Activated CD8-positive, alpha-beta memory T cell treated with anti-CD3 and anti-CD28 coated beads, Interleukin-2, amount 10 ng/mL, durations not matched to agents 7 days and 5 days (primary cell): ENCODE data around the gene TPSG1. TPM values are rescaled to one million over a fixed set of nuclear protein-coding genes. Genes with fewer than 3 reads are reported as not detected.
"Not testable (repeated sequence)": the region's sequence is repeated elsewhere in the genome, so short reads cannot be mapped to it uniquely, and the experiment has no call there.

Experiments used
- ATAC-seq: fragments of 150-1000 bp; cut with Tn5 transposase; one replicate; pipeline ENCODE4 v1.10.0; 2021; ENCODE audit warnings: moderate library complexity
- CTCF ChIA-PET: fragments of 350-600 bp; sonication (Branson Sonifier 250); formaldehyde crosslinking; loops from one replicate; lab custom pipeline; 2021; ENCODE audit warnings: antibody characterized with exemption; lab: Charles Lee
- DNase-seq: peaks from one replicate; pipeline ENCODE4 v3.0.0-alpha.2; 2020
- H3K27ac Mint-ChIP-seq: one replicate; pipeline ENCODE4 v1.8.0; 2021; ENCODE audit warnings: mild to moderate bottlenecking, mixed read lengths
- H3K27me3 Mint-ChIP-seq: one replicate; pipeline ENCODE4 v1.8.0; 2021; ENCODE audit warnings: mixed read lengths
- H3K36me3 Mint-ChIP-seq: one replicate; pipeline ENCODE4 v1.8.0; 2021; ENCODE audit warnings: mild to moderate bottlenecking, mixed read lengths
- H3K4me1 Mint-ChIP-seq: one replicate; pipeline ENCODE4 v1.8.0; 2021; ENCODE audit warnings: mixed read lengths
- H3K4me3 Mint-ChIP-seq: one replicate; pipeline ENCODE4 v1.8.0; 2021; ENCODE audit warnings: mild to moderate bottlenecking, moderate library complexity, mixed read lengths
- H3K9me3 Mint-ChIP-seq: one replicate; pipeline ENCODE4 v1.8.0; 2022; ENCODE audit warnings: low read depth, mixed read lengths
- total RNA-seq, 2 experiments: library from RNA; stranded (reverse); gene quantifications; one replicate each; pipeline ENCODE4 v1.2.3, GENCODE V29; 2021

Gene TPSG1
- total RNA-seq, 2 experiments from 2014 or later = not detected

GRCh38 chr16:1196494-1196893 lies 28.6 kb downstream of the TPSG1 start:
- no peaks in the 10 kb centered on the region for H3K27me3 Mint-ChIP-seq
- H3K4me3 Mint-ChIP-seq = no peak overlapping the region
- DNase-seq (no peak), ATAC-seq (no peak)
- H3K9me3 Mint-ChIP-seq = no peaks in the 10 kb centered on the region
- no peak overlapping the region for H3K27ac Mint-ChIP-seq
- no peaks in the 10 kb centered on the region for H3K4me1 Mint-ChIP-seq
- CTCF ChIA-PET = no interaction called here
- H3K36me3 Mint-ChIP-seq = no peaks in the 10 kb centered on the region

GRCh38 chr16:1195393-1195666 lies 29.7 kb downstream of the TPSG1 start:
- H3K27me3 Mint-ChIP-seq = no peaks in the 10 kb centered on the region
- no peak for DNase-seq
- CTCF ChIA-PET = no interaction called here
- H3K4me3 Mint-ChIP-seq = no peak overlapping the region
- H3K9me3 Mint-ChIP-seq = no peaks in the 10 kb centered on the region
- no peaks in the 10 kb centered on the region for H3K36me3 Mint-ChIP-seq
- no peak for ATAC-seq
- H3K27ac Mint-ChIP-seq = no peak overlapping the region
- H3K4me1 Mint-ChIP-seq = no peaks in the 10 kb centered on the region

DNA sequence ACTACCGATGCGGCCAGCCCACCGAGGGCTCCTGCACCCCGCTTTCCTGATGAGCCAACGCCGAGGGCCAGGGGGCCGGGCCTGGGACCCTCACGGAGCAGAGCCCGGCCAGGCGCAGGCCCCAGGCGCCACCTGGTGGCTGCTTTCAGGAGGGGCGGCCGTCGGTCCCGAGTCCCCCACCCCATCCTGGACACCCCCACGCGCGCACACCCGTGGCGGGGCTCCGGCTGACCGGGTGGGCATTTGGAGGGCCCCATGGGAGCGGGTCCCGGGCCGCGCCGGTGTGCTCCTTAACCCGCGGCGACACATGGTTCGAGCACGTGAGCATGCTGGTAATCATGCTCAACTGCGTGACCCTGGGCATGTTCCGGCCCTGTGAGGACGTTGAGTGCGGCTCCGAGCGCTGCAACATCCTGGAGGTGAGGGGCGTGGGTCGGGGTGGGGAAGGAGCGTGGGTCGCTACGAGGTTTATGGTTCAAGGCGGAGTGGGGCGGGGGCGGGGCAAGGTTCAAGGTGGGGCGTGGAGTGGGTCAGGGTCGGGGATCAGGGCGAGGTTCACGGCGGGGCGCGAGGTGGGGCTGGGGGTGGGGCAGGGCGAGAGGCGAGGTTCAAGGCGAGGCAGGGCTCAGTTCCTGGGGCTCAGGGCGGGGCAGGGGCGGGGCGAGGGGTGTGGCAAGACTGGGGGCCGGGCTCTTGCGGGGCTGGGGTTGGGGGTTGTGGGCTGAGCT lies 30.2 kb downstream of the TPSG1 start:
- DNase-seq (no peak), ATAC-seq (no peak)
- H3K4me3 Mint-ChIP-seq = no peak overlapping the region
- H3K27ac Mint-ChIP-seq = no peak overlapping the region
- H3K27me3 Mint-ChIP-seq = no peaks in the 10 kb centered on the region
- no peaks in the 10 kb centered on the region for H3K9me3 Mint-ChIP-seq
- CTCF ChIA-PET = no interaction called here
- H3K4me1 Mint-ChIP-seq = no peaks in the 10 kb centered on the region
- H3K36me3 Mint-ChIP-seq = no peaks in the 10 kb centered on the region

- ATAC-seq (no peak), DNase-seq (no peak)
- H3K4me1 Mint-ChIP-seq = no peaks in the 10 kb centered on the region
- H3K27ac Mint-ChIP-seq = no peak overlapping the region
- CTCF ChIA-PET = no interaction called here
- H3K36me3 Mint-ChIP-seq = no peaks in the 10 kb centered on the region
- no peak overlapping the region for H3K4me3 Mint-ChIP-seq
- H3K9me3 Mint-ChIP-seq = no peaks in the 10 kb centered on the region
- no peaks in the 10 kb centered on the region for H3K27me3 Mint-ChIP-seq
Measured at GRCh38 chr16:1193825-1194581, 31.1 kb downstream of the TPSG1 start.

DNA sequence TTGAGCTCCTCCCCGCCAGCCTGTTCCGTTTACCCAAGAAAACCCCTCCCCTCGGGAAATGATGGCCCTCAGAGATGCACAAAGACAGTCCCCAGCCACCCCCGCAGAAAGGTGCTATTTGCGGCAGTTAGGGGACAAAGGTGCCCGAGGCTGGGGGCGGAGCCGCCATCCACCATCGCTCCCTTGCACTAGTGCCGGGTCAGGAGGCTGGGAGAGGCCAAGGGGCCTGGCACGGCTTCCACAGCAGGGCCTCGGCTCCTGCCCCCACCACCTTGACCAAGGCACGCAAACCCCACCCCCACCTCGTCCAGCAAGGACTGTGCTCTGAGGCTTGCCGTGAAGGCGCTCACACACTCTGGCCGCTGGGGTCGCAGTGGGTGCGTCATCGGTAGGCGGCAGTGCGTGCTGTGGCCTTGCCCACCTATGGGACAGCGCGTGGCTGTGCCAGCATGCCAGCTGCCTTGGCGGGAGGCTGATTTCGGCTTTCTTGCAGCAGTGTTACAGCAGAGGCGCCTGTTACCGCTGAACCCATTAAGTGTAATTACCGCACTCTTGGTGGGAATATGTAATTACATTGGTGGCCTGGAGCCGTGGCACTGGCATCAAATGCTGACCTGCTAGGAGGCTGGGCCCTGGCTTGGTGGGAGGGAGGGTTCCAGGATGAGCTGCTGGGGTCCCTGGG lies 31.8 kb downstream of the TPSG1 start:
- Mint-ChIP-seq H3K27me3 (no peaks in the 10 kb centered on the region), H3K4me1 (no peaks in the 10 kb centered on the region), H3K36me3 (no peaks in the 10 kb centered on the region), H3K4me3 (no peak overlapping the region), H3K27ac (no peak overlapping the region), H3K9me3 (no peaks in the 10 kb centered on the region)
- ATAC-seq = no peak
- DNase-seq = no peak
- CTCF ChIA-PET = no interaction called here

- Mint-ChIP-seq H3K9me3 (no peaks in the 10 kb centered on the region), H3K27ac (no peak overlapping the region), H3K36me3 (no peaks in the 10 kb centered on the region), H3K27me3 (no peaks in the 10 kb centered on the region), H3K4me1 (no peaks in the 10 kb centered on the region), H3K4me3 (no peak overlapping the region)
- ATAC-seq = no peak
- DNase-seq = no peak
- CTCF ChIA-PET = no interaction called here
Measured at GRCh38 chr16:1192384-1193073, 32.5 kb downstream of the TPSG1 start.

DNA sequence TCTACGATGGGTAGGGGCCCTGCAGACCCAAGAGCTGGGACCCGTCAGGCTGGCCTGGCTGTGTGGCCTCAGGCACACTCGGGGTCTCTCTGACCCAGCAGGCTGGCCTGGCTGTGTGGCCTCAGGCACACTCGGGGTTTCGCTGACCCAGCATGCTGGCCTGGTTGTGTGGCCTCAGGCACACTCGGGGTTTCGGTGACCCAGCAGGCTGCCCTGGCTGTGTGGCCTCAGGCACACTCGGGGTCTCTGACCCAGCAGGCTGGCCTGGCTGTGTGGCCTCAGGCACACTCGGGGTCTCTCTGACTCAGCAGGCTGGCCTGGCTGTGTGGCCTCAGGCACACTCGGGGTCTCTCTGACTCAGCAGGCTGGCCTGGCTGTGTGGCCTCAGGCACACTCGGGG lies 34.3 kb downstream of the TPSG1 start:
- H3K9me3 Mint-ChIP-seq, CTCF ChIA-PET, H3K36me3 Mint-ChIP-seq, H3K4me3 Mint-ChIP-seq, DNase-seq, H3K27me3 Mint-ChIP-seq, ATAC-seq, H3K27ac Mint-ChIP-seq, H3K4me1 Mint-ChIP-seq: not testable (repeated sequence)

- H3K9me3 Mint-ChIP-seq = no peaks in the 10 kb centered on the region
- CTCF ChIA-PET = no interaction called here
- no peak for DNase-seq
- H3K36me3 Mint-ChIP-seq = no peaks in the 10 kb centered on the region
- H3K27me3 Mint-ChIP-seq = no peaks in the 10 kb centered on the region
- H3K4me1 Mint-ChIP-seq = no peaks in the 10 kb centered on the region
- H3K27ac Mint-ChIP-seq = no peak overlapping the region
- ATAC-seq = no peak
- H3K4me3 Mint-ChIP-seq = no peak overlapping the region
Measured at GRCh38 chr16:1189455-1189854, 35.6 kb downstream of the TPSG1 start.

DNA sequence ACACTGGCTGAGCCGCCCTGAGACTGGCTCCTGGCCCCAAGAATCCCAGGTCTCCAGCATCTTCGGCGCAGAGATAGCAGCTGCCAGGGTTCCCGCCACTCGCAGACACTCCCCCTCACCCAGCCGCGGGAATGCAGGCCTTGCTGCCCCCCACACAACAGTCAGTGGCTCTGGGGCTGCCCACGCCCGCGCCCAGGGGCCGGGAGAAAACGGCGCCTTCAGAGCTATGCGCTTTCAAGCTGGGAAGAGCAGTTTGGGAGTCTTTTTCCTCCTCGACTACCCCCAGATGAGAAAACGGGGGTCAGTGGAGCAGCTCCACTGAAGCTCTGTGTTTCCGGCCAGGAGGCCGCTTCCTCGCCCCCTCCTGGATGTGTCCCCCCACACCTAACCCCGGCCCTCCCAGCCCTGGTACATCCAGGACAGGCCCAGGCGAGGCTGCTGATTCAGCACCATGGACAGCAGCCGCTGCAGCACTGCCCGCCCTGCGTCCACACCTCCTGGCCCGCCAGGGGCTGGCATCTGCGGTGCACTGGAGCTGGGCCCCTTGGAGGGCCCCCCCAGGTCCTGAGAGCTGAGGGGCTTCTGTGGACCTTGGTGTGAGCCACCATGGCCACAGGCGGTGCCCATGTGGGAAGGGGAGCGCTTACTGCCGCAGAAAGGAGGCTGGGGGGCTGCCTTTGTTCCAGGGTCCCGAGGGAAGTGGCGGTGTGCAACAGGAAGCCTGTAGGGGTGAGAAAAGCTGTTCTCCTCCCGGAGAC lies 36.5 kb downstream of the TPSG1 start:
- CTCF ChIA-PET = no interaction called here
- Mint-ChIP-seq H3K4me3 (no peak overlapping the region), H3K9me3 (no peaks in the 10 kb centered on the region), H3K27me3 (no peaks in the 10 kb centered on the region), H3K27ac (no peak overlapping the region), H3K36me3 (no peaks in the 10 kb centered on the region), H3K4me1 (no peaks in the 10 kb centered on the region)
- ATAC-seq (peak; percentile 79), DNase-seq (peak; percentile 64)

DNA sequence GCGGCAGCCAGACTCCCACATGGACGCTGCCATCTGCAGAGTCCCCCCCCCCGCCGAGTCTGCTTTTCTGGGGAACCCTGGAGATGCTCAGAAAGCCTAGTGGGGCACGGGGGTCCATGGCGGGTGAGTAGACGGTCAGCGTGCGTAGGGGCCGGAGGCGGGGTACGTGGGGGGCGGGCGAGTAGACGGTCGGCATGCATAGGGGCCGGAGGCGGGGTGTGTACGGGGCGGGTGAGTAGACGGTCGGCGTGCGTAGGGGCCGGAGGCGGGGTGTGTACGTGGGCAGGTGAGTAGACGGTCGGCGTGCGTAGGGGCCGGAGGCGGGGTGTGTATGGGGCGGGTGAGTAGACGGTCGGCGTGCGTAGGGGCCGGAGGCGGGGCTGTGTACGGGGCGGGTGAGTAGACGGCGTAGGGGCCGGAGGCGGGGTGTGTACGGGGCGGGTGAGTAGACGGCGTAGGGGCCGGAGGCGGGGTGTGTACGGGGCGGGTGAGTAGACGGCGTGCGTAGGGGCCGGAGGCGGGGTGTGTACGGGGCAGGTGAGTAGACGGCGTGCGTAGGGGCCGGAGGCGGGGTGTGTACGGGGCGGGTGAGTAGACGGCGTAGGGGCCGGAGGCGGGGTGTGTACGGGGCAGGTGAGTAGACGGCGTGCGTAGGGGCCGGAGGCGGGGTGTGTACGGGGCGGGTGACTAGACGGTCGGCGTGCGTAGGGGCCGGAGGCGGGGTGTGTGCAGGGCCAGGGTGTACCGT lies 39.4 kb downstream of the TPSG1 start:
- H3K27me3 Mint-ChIP-seq, H3K9me3 Mint-ChIP-seq, H3K36me3 Mint-ChIP-seq, CTCF ChIA-PET, H3K27ac Mint-ChIP-seq, DNase-seq, H3K4me1 Mint-ChIP-seq, H3K4me3 Mint-ChIP-seq, ATAC-seq: not testable (repeated sequence)

- H3K36me3 Mint-ChIP-seq = no peaks in the 10 kb centered on the region
- CTCF ChIA-PET = no interaction called here
- H3K4me1 Mint-ChIP-seq = no peaks in the 10 kb centered on the region
- no peaks in the 10 kb centered on the region for H3K27me3 Mint-ChIP-seq
- no peak for ATAC-seq
- H3K9me3 Mint-ChIP-seq = no peaks in the 10 kb centered on the region
- no peak for DNase-seq
- H3K4me3 Mint-ChIP-seq = no peak overlapping the region
- no peak overlapping the region for H3K27ac Mint-ChIP-seq
Measured at GRCh38 chr16:1184980-1185379, 40.1 kb downstream of the TPSG1 start.

DNA sequence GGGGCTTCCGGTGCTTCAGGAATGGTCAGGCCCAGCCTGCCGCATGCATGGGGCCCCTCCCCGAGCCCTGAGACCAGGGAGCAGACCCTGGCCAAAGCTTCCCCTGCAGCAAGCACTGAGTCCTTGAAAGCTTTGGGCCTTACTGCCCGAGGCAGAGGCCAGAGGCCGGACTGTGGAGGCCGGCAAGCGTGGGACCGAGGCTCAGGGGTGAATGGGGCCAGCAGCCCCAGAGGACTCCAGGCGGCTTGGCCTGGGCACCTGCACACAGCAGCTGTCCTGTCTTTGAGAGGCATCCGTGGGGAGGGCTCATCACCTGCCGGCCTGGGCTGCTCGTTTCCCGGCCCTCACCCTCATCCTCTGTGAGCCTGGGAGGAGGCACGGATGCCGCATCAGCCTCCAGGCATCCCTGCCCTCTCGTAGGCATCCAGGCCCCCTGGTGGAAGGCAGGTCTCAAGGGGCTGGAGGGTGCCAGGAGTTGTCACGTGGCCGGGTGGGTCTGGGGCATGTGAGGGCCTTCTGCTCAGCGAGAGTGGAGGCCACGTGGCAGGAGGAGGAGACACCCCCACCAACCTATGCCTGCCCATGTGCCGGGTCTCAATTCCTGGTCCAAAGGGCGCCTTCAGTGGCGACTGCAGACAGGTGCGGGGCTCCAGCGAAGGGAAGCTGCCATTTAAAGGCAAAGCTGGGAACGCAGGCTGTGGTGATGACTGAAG lies 40.8 kb downstream of the TPSG1 start:
- Mint-ChIP-seq H3K36me3 (no peaks in the 10 kb centered on the region), H3K9me3 (no peaks in the 10 kb centered on the region), H3K4me3 (no peak overlapping the region), H3K4me1 (no peaks in the 10 kb centered on the region), H3K27ac (no peak overlapping the region), H3K27me3 (no peaks in the 10 kb centered on the region)
- CTCF ChIA-PET = no interaction called here
- no peak for ATAC-seq
- no peak for DNase-seq
